ENCODE results near the gene MAST4. TPM values are rescaled to one million over a fixed set of nuclear protein-coding genes. Genes with fewer than 3 reads are reported as not detected.
A peak's percentile ranks its signal among the peaks of the same experiment; 100 is the strongest.

The MAST4 gene
- total and polyA plus RNA-seq, 2 of the 8 experiments (the other 6 are each of a cell fraction or from before 2014, with no cell fraction given), result 1.5 to 2.6 TPM

DNA sequence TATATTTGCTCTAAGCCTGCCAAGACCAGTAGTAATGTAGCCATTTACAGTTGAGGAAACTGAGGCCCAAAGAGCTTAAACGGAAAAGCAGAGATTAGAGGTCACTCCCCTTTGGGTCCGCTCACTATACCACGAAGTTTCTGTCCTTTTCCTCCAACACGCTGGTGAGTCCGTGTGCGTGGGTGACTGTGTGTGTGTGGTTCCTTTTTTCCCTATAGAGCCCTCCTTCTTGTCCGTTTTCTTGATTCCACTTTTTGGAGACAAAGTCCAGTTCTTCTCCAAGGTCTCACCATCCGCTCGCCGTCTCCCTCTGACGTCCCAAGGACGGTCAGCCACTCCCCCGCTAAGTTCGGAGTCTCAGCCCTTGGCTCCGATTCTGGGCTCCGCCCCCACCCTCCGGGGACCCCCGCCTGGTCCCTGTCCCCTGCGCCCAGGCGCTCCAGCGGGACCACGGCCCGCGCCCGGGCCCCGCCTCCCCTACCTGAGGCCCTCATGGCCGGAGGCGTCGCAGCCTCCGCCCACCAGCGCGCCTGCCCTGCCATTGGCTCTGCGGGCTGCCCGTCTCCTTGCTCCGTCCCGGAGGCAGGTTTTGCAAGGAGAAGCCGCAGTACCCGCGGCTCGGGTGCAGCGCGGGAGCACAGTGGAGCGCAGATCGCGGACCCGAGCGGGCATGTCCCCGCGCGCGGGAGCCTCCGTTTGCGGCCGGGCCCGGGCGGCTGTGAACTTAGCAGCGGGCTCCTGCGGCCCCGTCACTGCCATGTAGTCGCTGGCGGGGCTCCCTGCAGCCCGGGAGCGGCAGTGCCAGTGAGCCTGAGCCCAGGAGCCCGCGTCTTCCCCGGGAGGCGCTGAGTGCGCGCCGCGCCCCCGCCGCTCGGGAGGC lies at the start of gene MAST4 (continued):
- TF ChIP-seq CEBPB (IDR thresholded peaks at IDR 0.05; ENCODE audit: low read depth, low read length), result no peak
- no peak for TF ChIP-seq SIRT6 (IDR thresholded peaks at IDR 0.05; ENCODE audit: low read length)
- TF ChIP-seq BCL11A (IDR thresholded peaks at IDR 0.05; ENCODE audit: low read depth in 2 of 2, low read length in 2 of 2), result no peak
- 0 out of 2 replicates have a peak, but pooled peaks have one; percentile 28 for TF ChIP-seq KDM1A (IDR thresholded peaks at IDR 0.05; ENCODE audit: borderline replicate concordance, low read length)
- 0 out of 2 replicates have a peak, but pooled peaks have one; percentile 5 for TF ChIP-seq YY1 (IDR thresholded peaks at IDR 0.05; ENCODE audit: low read depth, low read length)
- no peak for TF ChIP-seq SAP30 (IDR thresholded peaks at IDR 0.05; ENCODE audit: insufficient read depth, insufficient replicate concordance, low read length)
- TF ChIP-seq CREB1 (IDR thresholded peaks at IDR 0.05), result no peak
- peak; percentile 58; the same call in 1 of the 2 replicates for TF ChIP-seq TBP (IDR thresholded peaks at IDR 0.05; ENCODE audit: low read depth, low read length)
- no peak for TF ChIP-seq RNF2 (IDR thresholded peaks at IDR 0.05; ENCODE audit: borderline replicate concordance, low read depth, low read length, missing control alignments, poor library complexity, severe bottlenecking)
- no peak for TF ChIP-seq RFX5 (IDR thresholded peaks at IDR 0.05; ENCODE audit: borderline replicate concordance, low read depth, low read length)
- TF ChIP-seq KDM5A (IDR thresholded peaks at IDR 0.05; ENCODE audit: low read length), result no peak
- TF ChIP-seq HDAC6 (IDR thresholded peaks at IDR 0.05; ENCODE audit: low read depth, low read length), result no peak
- TF ChIP-seq NRF1 (IDR thresholded peaks at IDR 0.05; ENCODE audit: low read depth, low read length), result no peak
- TF ChIP-seq, protein P1, sequence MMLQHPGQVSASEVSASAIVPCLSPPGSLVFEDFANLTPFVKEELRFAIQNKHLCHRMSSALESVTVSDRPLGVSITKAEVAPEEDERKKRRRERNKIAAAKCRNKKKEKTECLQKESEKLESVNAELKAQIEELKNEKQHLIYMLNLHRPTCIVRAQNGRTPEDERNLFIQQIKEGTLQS (IDR thresholded peaks at IDR 0.05; ENCODE audit: insufficient read depth, low read depth, low read length), result no peak
- no peak for TF ChIP-seq EP300 (IDR thresholded peaks at IDR 0.05; ENCODE audit: borderline replicate concordance in 1 of 2, low read depth in 2 of 2, low read length in 2 of 2)
- no peak for TF ChIP-seq SUZ12 (IDR thresholded peaks at IDR 0.05; ENCODE audit: low read length)
- TF ChIP-seq POU5F1 (IDR thresholded peaks at IDR 0.05; ENCODE audit: low read depth, low read length), result no peak
- no peak for TF ChIP-seq GABPA (IDR thresholded peaks at IDR 0.05; ENCODE audit: borderline replicate concordance, insufficient read depth, low read length)
- no peak for TF ChIP-seq BRCA1 (IDR thresholded peaks at IDR 0.05; ENCODE audit: low read depth, low read length)
- TF ChIP-seq GTF2F1 (IDR thresholded peaks at IDR 0.05; ENCODE audit: borderline replicate concordance, low read depth, low read length), result no peak
- 0 out of 4 replicates have a peak, but pooled peaks of 1 of the 2 experiments have one; percentile 17 for TF ChIP-seq HDAC2 (IDR thresholded peaks at IDR 0.05; ENCODE audit: borderline replicate concordance in 1 of 2, low read depth in 2 of 2, low read length in 2 of 2)
- TF ChIP-seq JUND (IDR thresholded peaks at IDR 0.05; ENCODE audit: low read length), result no peak
- TF ChIP-seq JUN (IDR thresholded peaks at IDR 0.05; ENCODE audit: low read depth, low read length), result no peak

Data from H1 (cell line).